Neural crest cell (in vitro differentiated cells): ENCODE data around the gene TTLL3. TPM values are rescaled to one million over a fixed set of nuclear protein-coding genes. Genes with fewer than 3 reads are reported as not detected.

Experiments used
- DNase-seq: peaks from one replicate; pipeline ENCODE4 v3.0.0; 2021; ENCODE audit warnings: low read depth, mixed read lengths, low spot score
- H3K27ac Mint-ChIP-seq: one replicate; pipeline ENCODE4 v1.8.0; 2021; ENCODE audit warnings: mild to moderate bottlenecking, mixed read lengths; ENCODE audit not compliant: unreplicated experiment
- H3K27me3 Mint-ChIP-seq: 2 replicates; pipeline ENCODE4 v1.8.0; 2021; ENCODE audit warnings: low read depth, mild to moderate bottlenecking, mixed read lengths
- H3K36me3 Mint-ChIP-seq: 2 replicates; pipeline ENCODE4 v1.8.0; 2021; ENCODE audit warnings: low read depth, mild to moderate bottlenecking, mixed read lengths
- H3K4me1 Mint-ChIP-seq: 2 replicates; pipeline ENCODE4 v1.8.0; 2021; ENCODE audit warnings: mixed read lengths
- H3K4me3 Mint-ChIP-seq: one replicate; pipeline ENCODE4 v1.8.0; 2021; ENCODE audit warnings: mild to moderate bottlenecking, mixed read lengths
- H3K9me3 Mint-ChIP-seq: 2 replicates; pipeline ENCODE4 v1.8.0; 2021; ENCODE audit warnings: mixed read lengths
- CTCF ChIP-seq: fragments of 200-600 bp; sonication (generic); conservative IDR thresholded peaks from 2 replicates; pipeline ENCODE4 v1.5.0; 2021; ENCODE audit warnings: antibody characterized with exemption, mild to moderate bottlenecking
- total RNA-seq: library from RNA; stranded (reverse); gene quantifications from 2 replicates; pipeline ENCODE4 v1.2.1, GENCODE V29; 2021

TTLL3 gene
- total RNA-seq, 1 donor from 2014 or later, result 28.3 TPM

GRCh38 chr3:9780458-9780812 is 29.6 kb upstream of the TTLL3 start:
- no peak overlapping the region for H3K4me3 Mint-ChIP-seq
- peaks cover 1% of the 10 kb centered on the region for H3K36me3 Mint-ChIP-seq
- no peak for DNase-seq
- no peaks in the 10 kb centered on the region for H3K4me1 Mint-ChIP-seq
- no peak for TF ChIP-seq CTCF
- peak overlapping the region; percentile 50 for H3K27ac Mint-ChIP-seq
- H3K9me3 Mint-ChIP-seq, result no peaks in the 10 kb centered on the region
- H3K27me3 Mint-ChIP-seq, result no peaks in the 10 kb centered on the region

- H3K4me1 Mint-ChIP-seq, result no peaks in the 10 kb centered on the region
- DNase-seq, result no peak
- H3K27ac Mint-ChIP-seq, result no peak overlapping the region
- H3K36me3 Mint-ChIP-seq, result peaks cover 4% of the 10 kb centered on the region
- H3K4me3 Mint-ChIP-seq, result no peak overlapping the region
- no peaks in the 10 kb centered on the region for H3K27me3 Mint-ChIP-seq
- TF ChIP-seq CTCF, result no peak
- H3K9me3 Mint-ChIP-seq, result no peaks in the 10 kb centered on the region
These were observed 29.2 kb upstream of the TTLL3 start for GRCh38 chr3:9780910-9781309.

- Mint-ChIP-seq H3K27ac (no peak overlapping the region), H3K4me3 (no peak overlapping the region), H3K4me1 (no peaks in the 10 kb centered on the region), H3K9me3 (no peaks in the 10 kb centered on the region), H3K27me3 (no peaks in the 10 kb centered on the region), H3K36me3 (peaks cover 9% of the 10 kb centered on the region)
- no peak for TF ChIP-seq CTCF
- no peak for DNase-seq
These were observed 28.5 kb upstream of the TTLL3 start for GRCh38 chr3:9781551-9781950.

- Mint-ChIP-seq H3K9me3 (no peaks in the 10 kb centered on the region), H3K27me3 (no peaks in the 10 kb centered on the region), H3K4me3 (no peak overlapping the region), H3K36me3 (peaks cover 12% of the 10 kb centered on the region), H3K27ac (no peak overlapping the region), H3K4me1 (no peaks in the 10 kb centered on the region)
- DNase-seq, result no peak
- TF ChIP-seq CTCF, result no peak
These were observed 28.0 kb upstream of the TTLL3 start for GRCh38 chr3:9781978-9782603.

- Mint-ChIP-seq H3K9me3 (no peaks in the 10 kb centered on the region), H3K27ac (no peak overlapping the region), H3K4me3 (no peak overlapping the region), H3K36me3 (peaks cover 16% of the 10 kb centered on the region), H3K27me3 (no peaks in the 10 kb centered on the region), H3K4me1 (no peaks in the 10 kb centered on the region)
- no peak for DNase-seq
- peak; percentile 24 for TF ChIP-seq CTCF
These were observed 27.3 kb upstream of the TTLL3 start for GRCh38 chr3:9782770-9783169.
